ENCODE measurements around the gene SCGB1C2. TPM values are rescaled to one million over a fixed set of nuclear protein-coding genes. Genes with fewer than 3 reads are reported as not detected.

SCGB1C2 gene
- total RNA-seq, 1 experiment from 2014 or later = not detected

- H3K27ac Mint-ChIP-seq (ENCODE audit: unreplicated experiment) = no peak overlapping the region
- H3K27me3 Mint-ChIP-seq (ENCODE audit: unreplicated experiment) = peaks cover 10% of the 10 kb centered on the region
- CTCF ChIA-PET = no interaction called here
- no peak overlapping the region for H3K4me3 Mint-ChIP-seq (ENCODE audit: low read depth, unreplicated experiment)
- TF ChIP-seq CTCF (IDR thresholded peaks at IDR 0.05; ENCODE audit: unreplicated experiment) = no peak
- no peak for DNase-seq
- no peaks in the 10 kb centered on the region for H3K9me3 Mint-ChIP-seq (ENCODE audit: low read depth, unreplicated experiment)
- BruUV-seq (replicated peaks) = no TSS peak
- no peaks in the 10 kb centered on the region for H3K36me3 Mint-ChIP-seq (ENCODE audit: insufficient read depth, unreplicated experiment)
- intact Hi-C loops (cut with micrococcal nuclease; ENCODE audit: unreplicated experiment) = no loop called here
- no peaks in the 10 kb centered on the region for H3K4me1 Mint-ChIP-seq (ENCODE audit: low read depth, unreplicated experiment)
Measured at GRCh38 chr17:173166-173911, 36.0 kb downstream of the SCGB1C2 start.

DNA sequence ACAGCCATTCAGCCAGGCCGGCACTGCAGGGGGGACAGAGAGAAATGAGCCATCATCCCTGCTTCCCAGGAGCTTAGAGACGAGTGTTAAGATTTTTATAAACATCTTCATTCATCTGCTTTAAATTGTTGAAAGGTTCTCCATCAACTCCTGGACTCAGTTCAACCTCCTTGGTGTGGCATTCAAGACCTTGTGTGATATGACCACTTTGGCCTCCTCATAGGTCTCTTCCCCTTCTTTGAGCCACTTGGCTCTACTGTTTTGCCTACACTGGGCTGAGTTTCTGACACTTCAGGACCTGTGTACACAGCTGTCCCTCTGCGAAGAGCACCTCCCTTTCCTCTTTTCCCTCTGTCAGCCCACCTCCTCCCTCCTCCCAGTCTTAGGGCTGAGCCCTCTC is 39.8 kb downstream of the SCGB1C2 start:
- H3K4me1 Mint-ChIP-seq (ENCODE audit: low read depth, unreplicated experiment) = no peaks in the 10 kb centered on the region
- no peaks in the 10 kb centered on the region for H3K36me3 Mint-ChIP-seq (ENCODE audit: insufficient read depth, unreplicated experiment)
- H3K27ac Mint-ChIP-seq (ENCODE audit: unreplicated experiment) = no peak overlapping the region
- H3K4me3 Mint-ChIP-seq (ENCODE audit: low read depth, unreplicated experiment) = no peak overlapping the region
- H3K9me3 Mint-ChIP-seq (ENCODE audit: low read depth, unreplicated experiment) = no peaks in the 10 kb centered on the region
- BruUV-seq (replicated peaks) = no TSS peak
- intact Hi-C loops (cut with micrococcal nuclease; ENCODE audit: unreplicated experiment) = no loop called here
- CTCF ChIA-PET = no interaction called here
- DNase-seq = no peak
- TF ChIP-seq CTCF (IDR thresholded peaks at IDR 0.05; ENCODE audit: unreplicated experiment) = no peak
- H3K27me3 Mint-ChIP-seq (ENCODE audit: unreplicated experiment) = peaks cover 21% of the 10 kb centered on the region

DNA sequence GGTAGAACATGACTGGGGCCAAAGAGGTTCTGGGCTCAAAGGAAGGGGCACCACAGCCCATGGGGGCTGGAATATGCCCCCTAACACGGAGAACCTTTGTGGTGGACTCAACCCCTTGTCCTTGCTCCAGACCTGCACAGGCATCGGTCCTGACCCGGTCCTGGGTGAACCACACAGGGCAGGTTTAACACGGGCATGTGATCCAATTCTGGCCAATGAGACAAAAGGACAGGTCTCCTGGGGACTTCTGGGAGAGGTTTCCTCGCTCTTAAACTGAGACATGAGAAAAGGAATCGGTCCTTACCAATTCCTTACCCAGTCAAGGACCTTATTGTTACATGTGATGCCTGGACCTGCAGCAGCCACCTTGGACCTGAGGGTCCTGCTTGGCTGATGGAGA is 40.4 kb downstream of the SCGB1C2 start:
- peaks cover 27% of the 10 kb centered on the region for H3K27me3 Mint-ChIP-seq (ENCODE audit: unreplicated experiment)
- intact Hi-C loops (cut with micrococcal nuclease; ENCODE audit: unreplicated experiment) = no loop called here
- no peak overlapping the region for H3K27ac Mint-ChIP-seq (ENCODE audit: unreplicated experiment)

DNA sequence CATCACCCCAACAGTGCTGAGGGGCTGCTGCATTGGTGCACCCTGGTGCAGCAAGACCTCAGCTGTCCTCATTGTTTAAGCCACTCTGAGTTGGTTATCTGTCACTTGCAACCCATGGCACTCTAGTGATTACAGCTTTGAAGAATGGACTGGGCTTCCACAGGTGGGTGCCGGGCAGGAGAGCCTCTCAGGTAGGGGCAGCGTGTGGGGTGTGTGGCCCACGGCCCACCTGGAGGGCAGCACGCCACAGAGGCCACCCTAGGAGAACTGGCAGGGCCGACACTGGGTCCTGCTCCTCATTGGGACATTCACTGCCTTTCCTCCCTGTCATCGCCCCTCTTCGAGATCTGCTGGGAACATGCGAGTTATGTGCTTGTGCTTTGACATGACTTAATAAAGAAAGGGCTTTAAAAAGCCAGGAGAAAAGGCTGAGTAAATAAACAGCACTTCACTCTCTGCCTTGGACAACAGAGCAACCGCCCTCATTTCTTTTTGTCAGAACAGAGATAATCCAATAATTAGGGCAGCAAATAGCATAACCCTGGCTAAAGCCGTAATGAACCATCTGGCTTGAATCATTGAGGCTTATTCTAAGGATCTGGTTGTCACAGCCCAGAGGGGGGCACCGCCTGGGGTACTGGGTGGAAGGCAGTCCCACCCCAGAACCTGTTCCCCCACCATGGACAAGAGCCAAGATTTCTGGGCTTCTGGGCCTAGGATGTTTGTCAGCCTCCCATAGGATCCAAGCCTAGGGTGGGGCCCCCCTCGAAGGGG is 41.1 kb downstream of the SCGB1C2 start:
- no peaks in the 10 kb centered on the region for H3K36me3 Mint-ChIP-seq (ENCODE audit: insufficient read depth, unreplicated experiment)
- no peak overlapping the region for H3K27ac Mint-ChIP-seq (ENCODE audit: unreplicated experiment)
- H3K4me1 Mint-ChIP-seq (ENCODE audit: low read depth, unreplicated experiment) = no peaks in the 10 kb centered on the region
- CTCF ChIA-PET = interaction anchor here (0.6 to 2.0 kb wide), 2 partner anchors 13 to 135 kb away, joined by 3 to 5 read pairs; no protein-coding TSS in a partner anchor
- no peak for DNase-seq
- intact Hi-C loops (cut with micrococcal nuclease; ENCODE audit: unreplicated experiment) = no loop called here
- no peak for TF ChIP-seq CTCF (IDR thresholded peaks at IDR 0.05; ENCODE audit: unreplicated experiment)
- H3K27me3 Mint-ChIP-seq (ENCODE audit: unreplicated experiment) = peaks cover 34% of the 10 kb centered on the region
- no TSS peak for BruUV-seq (replicated peaks)
- H3K4me3 Mint-ChIP-seq (ENCODE audit: low read depth, unreplicated experiment) = no peak overlapping the region
- H3K9me3 Mint-ChIP-seq (ENCODE audit: low read depth, unreplicated experiment) = no peaks in the 10 kb centered on the region

More for the DNA sequence above, 40.4 kb downstream of the SCGB1C2 start:
- H3K9me3 Mint-ChIP-seq (ENCODE audit: low read depth, unreplicated experiment) = no peaks in the 10 kb centered on the region
- H3K4me3 Mint-ChIP-seq (ENCODE audit: low read depth, unreplicated experiment) = no peak overlapping the region
- CTCF ChIA-PET = no interaction called here
- no peaks in the 10 kb centered on the region for H3K36me3 Mint-ChIP-seq (ENCODE audit: insufficient read depth, unreplicated experiment)
- no TSS peak for BruUV-seq (replicated peaks)
- TF ChIP-seq CTCF (IDR thresholded peaks at IDR 0.05; ENCODE audit: unreplicated experiment) = no peak
- no peaks in the 10 kb centered on the region for H3K4me1 Mint-ChIP-seq (ENCODE audit: low read depth, unreplicated experiment)
- no peak for DNase-seq

Data from Calu3 (cell line).